GM12872 (cell line): ENCODE measurements around the gene SOSTDC1.
A peak's percentile ranks its signal among the peaks of the same experiment; 100 is the strongest.

ENCODE experiments used
- TF ChIP-seq, protein P1 (sequence below): IDR thresholded peaks from 3 replicates; pipeline ENCODE4 v1.5.1; 2011; ENCODE audit warnings: low read depth, mild to moderate bottlenecking, low read length, moderate library complexity; ENCODE audit not compliant: insufficient read depth

The SOSTDC1 gene

DNA sequence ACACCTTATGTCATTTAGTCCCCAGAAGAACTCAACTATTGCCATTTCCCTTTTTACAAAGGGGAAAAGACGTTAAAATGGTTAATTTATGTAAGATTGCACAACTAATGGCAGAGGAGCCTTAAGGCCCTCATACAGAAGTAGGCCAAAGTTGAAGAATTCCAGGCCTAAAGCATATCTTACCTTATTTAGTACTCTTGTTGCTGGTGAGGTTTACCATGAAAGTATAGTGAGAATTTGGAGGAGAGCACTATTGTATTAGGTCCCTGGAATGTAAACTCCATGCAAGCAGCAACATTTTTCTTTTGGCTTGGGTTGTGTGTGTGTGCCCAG lies 43.5 kb downstream of the SOSTDC1 start:
- TF ChIP-seq, protein P1, sequence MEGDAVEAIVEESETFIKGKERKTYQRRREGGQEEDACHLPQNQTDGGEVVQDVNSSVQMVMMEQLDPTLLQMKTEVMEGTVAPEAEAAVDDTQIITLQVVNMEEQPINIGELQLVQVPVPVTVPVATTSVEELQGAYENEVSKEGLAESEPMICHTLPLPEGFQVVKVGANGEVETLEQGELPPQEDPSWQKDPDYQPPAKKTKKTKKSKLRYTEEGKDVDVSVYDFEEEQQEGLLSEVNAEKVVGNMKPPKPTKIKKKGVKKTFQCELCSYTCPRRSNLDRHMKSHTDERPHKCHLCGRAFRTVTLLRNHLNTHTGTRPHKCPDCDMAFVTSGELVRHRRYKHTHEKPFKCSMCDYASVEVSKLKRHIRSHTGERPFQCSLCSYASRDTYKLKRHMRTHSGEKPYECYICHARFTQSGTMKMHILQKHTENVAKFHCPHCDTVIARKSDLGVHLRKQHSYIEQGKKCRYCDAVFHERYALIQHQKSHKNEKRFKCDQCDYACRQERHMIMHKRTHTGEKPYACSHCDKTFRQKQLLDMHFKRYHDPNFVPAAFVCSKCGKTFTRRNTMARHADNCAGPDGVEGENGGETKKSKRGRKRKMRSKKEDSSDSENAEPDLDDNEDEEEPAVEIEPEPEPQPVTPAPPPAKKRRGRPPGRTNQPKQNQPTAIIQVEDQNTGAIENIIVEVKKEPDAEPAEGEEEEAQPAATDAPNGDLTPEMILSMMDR = no peak

DNA sequence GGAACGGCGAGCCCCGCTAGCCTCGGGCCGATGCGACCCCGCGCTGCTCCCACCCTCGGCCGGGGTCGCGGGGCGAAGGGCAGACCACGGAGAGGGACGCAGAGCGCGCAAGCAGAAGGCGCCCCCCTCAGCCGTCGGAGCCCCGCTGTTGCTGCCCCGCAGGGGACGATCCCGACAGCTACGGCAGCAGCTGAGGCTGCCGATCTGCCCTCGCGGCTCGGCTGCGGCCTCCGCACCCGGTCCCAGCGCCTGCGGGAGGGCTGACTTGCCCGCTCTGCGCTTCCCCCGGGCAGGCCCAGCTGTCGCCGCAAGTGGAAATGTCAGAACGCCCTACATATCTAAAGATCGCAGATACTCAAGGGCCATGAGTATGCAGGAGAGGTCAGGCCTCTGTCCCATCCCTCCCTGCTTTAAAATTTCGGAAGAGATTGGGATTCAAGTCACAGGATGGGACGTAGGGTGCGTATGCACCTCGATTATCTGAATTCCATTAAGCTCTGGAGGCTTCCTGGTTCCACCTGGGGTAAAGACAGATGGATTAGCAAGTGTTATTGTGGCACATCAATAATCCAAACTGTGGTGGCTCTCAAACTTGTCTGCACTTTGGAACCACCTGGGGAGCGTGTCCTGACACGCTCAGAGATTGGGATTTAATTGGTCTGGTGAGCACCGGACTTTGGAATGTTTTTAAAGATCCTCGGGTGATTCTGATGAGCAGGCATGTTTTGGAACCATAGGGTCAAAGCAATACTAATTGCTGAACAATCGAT lies 44.0 kb downstream of the SOSTDC1 start, which contains the start of gene CRPPA:
Gene CRPPA, minus strand, starts transcription at position 206 of the 770 bp plus-strand sequence. CDS start 216 bp downstream, outside the sequence.
- TF ChIP-seq, protein P1 = no peak

DNA sequence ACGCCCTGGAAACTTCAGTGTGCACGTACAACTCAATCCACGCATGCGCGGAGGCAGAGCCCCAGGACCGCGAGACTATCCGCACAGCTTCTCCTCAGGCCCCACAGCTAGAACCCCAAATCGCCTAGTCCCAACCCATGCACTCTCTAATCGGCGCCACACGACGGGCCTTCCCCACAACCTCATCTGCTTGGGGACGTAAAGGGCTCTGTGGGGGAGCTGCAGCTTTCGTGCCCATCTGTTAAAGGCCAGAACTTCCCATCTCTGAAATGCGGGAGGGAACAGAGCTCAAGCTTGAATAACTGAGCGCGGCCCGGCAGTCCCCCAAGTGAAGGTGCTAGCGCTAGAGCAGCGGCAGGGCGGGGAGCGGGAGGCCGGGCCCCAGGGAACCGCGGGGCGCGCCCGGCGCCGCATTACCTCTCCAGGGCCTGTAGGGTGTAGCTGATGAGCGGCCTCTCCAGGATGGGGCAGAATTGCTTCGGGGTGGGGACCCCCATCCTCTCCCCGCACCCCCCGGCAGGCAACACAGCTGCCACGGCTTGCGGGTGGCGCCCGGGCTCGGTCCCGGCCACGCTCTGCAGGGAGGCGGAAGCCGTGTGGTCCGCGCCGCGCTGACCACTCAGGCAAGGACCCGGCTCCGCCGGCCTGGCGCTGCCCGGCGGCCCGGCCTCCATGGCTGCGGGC lies 44.7 kb downstream of the SOSTDC1 start:
- TF ChIP-seq, protein P1 = peak; percentile 46

DNA sequence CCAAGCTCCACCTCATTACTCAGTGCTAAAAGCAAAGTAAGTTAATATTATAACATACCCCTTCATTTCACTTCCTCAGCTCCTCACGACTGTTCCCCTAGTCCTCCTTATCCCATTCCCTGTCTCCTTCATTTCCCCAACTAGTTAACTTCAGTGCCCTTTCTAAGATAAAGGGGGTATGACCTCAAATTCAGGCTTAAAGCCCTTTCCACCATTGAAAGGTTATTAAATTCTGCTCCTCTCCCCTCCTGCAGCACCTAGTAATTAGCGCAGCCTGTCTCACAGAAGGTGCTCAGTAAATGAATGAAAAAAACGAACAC lies 45.2 kb downstream of the SOSTDC1 start:
- TF ChIP-seq, protein P1 = no peak

- TF ChIP-seq, protein P1 = no peak
Observed at GRCh38 chr7:16419859-16420258, 45.7 kb downstream of the SOSTDC1 start.

DNA sequence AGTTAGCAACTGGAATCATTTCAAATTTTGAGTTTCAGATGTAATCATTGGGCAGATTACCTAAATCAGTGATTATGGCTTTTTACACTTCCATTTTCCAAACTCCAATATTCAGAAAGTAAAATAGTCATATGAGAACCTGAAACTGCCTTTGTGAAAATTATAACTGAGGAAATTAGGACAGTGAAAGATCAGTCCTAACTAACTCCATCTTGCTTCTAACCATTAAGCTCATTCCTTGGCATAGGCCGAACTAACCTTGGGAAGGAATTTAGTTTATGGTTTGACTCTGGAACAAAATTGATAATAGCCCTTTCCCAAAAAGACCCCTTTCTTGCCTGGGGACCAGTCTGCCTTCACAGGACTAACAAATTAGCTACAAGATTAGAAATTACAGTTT lies 46.4 kb downstream of the SOSTDC1 start:
- TF ChIP-seq, protein P1 = no peak

- TF ChIP-seq, protein P1 = no peak
Observed at GRCh38 chr7:16417906-16418305, 47.6 kb downstream of the SOSTDC1 start.
